Glomerular endothelial cell (primary cell): ENCODE data around the gene PWWP2A. TPM values are rescaled to one million over a fixed set of nuclear protein-coding genes. Genes with fewer than 3 reads are reported as not detected.

Experiments
- DNase-seq: peaks from one replicate; pipeline ENCODE4 v3.0.0-alpha.2; 2011; ENCODE audit warnings: low read depth, low spot score; ENCODE audit errors: extremely low read depth
- total RNA-seq: library from RNA; depleted of rRNA; stranded (reverse); fragments of >200 nt; gene quantifications from 2 replicates; pipeline ENCODE4 v1.2.3, GENCODE V29; 2015

Gene PWWP2A
- total RNA-seq, 1 donor from 2014 or later, result 28.2 TPM

DNA sequence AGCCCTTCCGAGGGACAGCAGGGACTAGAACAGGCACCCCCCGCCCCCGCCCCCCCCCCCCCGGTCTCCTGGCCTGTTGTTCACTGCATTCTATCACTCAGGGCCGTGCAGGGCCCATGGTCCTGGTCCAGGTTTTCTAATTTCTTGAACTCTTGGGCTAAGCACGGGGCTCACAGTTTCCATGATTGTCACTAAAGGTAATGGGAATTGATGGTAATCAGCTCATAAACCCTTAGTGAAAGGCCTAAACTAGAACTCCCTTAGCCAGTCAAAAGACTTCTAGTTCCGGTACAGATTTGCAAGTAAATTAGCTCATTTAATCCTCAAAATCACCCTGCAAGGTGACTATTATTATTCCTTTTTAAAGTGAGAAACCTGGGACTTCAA, 14.7 kb upstream of the PWWP2A start:
- no peak for DNase-seq

GRCh38 chr5:160133071-160133917, 14.0 kb upstream of the PWWP2A start:
- DNase-seq, result no peak

GRCh38 chr5:160129841-160130240, 10.6 kb upstream of the PWWP2A start:
- no peak for DNase-seq

DNA sequence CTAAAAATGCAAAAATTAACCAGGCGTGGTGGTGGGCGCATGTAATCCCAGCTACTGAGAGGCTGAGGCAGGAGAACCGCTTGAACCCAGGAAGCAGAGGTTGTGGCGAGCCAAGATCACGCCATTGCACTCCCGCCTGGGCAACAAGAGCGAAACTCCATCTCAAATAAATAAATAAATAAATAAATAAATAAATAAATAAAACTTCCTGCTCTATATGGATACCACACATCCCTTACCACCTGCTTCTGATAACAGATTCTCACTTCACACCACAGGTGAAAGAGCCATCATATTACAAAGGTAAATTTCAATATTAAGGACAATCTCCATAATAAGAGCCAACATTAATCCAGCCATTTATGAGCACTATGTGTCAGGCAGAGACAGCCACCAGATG, 9.4 kb upstream of the PWWP2A start:
- no peak for DNase-seq

- DNase-seq, result no peak
Measured at GRCh38 chr5:160119905-160120266, 636 bp upstream of the PWWP2A start.

GRCh38 chr5:160118349-160119141, 705 bp downstream of the PWWP2A start:
- DNase-seq, result no peak

DNA sequence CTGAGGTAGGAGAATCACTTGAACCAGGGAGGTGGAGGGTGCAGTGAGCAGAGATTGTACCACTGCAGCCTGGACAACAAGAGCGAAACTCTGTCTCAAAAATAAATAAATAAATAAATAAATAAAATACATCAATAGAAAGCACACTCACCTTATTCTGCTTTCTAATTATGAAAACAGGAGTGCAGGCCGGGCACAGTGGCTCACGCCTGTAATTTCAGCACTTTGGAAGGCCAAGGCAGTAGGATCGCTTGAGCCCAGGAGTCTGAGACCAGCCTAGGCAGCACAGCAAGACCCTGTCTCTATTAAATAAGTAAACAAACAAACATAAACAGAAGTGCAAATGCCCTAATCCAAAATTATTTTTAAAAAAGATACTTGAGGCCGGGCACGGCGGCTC, 2.3 kb downstream of the PWWP2A start:
- DNase-seq, result no peak

DNA sequence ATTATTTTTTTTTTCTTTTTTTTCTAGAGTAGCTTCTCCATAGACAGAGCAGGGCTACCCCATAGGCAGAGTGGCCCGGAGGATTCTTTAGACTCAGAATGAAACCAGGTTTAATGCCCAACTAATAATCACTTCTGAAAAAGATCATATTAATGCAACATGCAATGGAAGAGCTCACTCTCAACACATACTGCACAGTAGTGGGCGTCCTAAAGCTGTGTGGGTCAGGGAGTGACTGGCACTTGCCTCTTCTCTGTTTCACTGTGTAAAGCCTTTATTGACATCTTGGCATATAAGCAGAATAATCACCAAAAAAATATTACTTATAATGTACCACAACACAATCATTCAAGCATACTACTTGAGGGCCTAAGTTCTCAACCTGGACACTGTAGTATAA, 11.1 kb downstream of the PWWP2A start:
- no peak for DNase-seq

GRCh38 chr5:160105686-160106360, 13.4 kb downstream of the PWWP2A start:
- no peak for DNase-seq

GRCh38 chr5:160097991-160098390, 21.3 kb downstream of the PWWP2A start:
- DNase-seq, result no peak

DNA sequence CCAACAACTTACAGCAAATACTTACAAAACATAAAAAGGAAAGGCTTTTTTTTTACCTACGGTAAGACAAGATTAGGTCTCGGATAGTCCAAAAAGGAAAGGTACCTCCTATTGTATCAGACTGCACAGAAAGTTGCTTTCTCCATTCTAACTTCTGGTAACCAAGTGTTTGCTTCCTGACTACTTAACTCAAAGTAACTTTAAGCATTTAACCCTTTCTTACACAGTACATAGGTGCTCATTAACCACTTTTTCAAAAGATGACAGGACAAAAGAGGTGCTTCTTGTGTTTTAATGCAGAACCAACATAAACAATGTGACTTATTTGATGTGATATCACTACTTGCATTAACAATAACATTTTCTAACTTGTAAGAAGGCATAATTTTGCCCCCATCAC, 23.1 kb downstream of the PWWP2A start:
- no peak for DNase-seq

DNA sequence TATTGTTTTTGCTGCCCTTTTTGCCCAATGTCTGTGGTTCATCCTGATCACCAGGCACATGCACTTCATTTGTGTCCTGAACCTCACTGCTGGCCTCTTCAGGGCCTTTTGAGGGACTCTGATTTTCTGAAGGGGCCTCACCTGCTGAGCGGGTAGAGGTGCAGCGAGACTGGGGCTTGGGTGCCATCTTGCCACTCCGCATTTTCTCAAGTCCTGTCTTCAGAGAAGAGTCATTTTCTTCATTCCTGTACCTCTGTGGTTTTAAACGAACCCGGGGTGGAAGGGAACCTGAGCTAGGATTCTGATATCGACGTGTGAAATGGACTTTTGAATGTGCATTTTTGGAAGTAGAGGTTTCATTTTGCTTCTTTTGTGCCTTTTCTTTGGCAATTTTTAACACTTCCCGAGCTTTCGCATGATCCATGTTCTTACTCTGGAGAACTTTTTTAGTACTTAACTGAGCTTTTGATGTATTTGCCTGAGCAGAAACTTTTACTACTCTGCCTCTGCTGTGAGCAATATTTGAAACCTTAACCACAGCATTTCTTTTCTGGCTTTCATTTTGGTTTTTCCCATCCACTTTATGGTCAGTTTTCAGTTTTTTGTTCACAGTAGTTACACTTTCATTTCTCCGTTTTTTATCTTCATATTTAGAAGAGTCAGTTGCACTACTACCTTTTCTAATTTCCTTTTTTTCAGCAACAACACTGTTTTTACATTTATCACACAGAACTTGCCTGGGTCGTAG, 26.1 kb downstream of the PWWP2A start:
- DNase-seq, result no peak

- no peak for DNase-seq
Measured at GRCh38 chr5:160092514-160092913, 26.7 kb downstream of the PWWP2A start.

- no peak for DNase-seq
Measured at GRCh38 chr5:160090059-160090458, 29.2 kb downstream of the PWWP2A start.

GRCh38 chr5:160089531-160089930, 29.7 kb downstream of the PWWP2A start:
- no peak for DNase-seq

- DNase-seq, result no peak
Measured at GRCh38 chr5:160088805-160089204, 30.4 kb downstream of the PWWP2A start.

GRCh38 chr5:160087199-160087598, 32.1 kb downstream of the PWWP2A start:
- DNase-seq, result no peak

DNA sequence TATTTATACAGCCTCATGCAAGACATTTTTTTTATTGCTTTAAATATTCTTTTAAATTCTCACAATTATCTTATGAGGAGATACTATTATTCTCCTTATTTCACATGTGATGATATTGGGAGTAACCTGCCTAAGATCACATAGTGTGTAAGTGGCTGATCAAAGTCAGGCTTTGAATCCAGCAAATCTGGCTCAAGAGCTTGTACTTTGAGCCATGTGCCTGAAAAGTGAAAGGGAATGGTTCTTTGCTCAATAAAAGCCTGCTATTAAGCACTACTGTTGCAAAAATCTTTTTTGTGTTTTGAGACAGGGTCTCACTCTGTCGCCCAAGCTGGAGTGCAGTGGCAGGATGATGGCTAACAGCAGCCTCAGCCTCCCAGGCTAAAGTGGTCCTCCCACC, 35.1 kb downstream of the PWWP2A start:
- no peak for DNase-seq

GRCh38 chr5:160083501-160083900, 35.7 kb downstream of the PWWP2A start:
- no peak for DNase-seq

- DNase-seq, result no peak
Measured at GRCh38 chr5:160082614-160083500, 36.4 kb downstream of the PWWP2A start.
